Neural progenitor cell (in vitro differentiated cells): ENCODE results near the gene LAMB4.

Experiments used
- EZH2 ChIP-seq: fragments of 200-600 bp; sonication (generic); IDR thresholded peaks from 2 replicates; pipeline ENCODE4 v1.6.1; 2017; ENCODE audit warnings: antibody characterized with exemption, mild to moderate bottlenecking, moderate library complexity
- TF ChIP-seq, protein P1 (sequence below): fragments of 200-600 bp; sonication (generic); IDR thresholded peaks from 2 replicates; pipeline ENCODE4 v1.5.1; 2017; ENCODE audit warnings: antibody characterized with exemption, mild to moderate bottlenecking

GRCh38 chr7:108078691-108079090, 51.5 kb downstream of the LAMB4 start:
- TF ChIP-seq, protein P1, sequence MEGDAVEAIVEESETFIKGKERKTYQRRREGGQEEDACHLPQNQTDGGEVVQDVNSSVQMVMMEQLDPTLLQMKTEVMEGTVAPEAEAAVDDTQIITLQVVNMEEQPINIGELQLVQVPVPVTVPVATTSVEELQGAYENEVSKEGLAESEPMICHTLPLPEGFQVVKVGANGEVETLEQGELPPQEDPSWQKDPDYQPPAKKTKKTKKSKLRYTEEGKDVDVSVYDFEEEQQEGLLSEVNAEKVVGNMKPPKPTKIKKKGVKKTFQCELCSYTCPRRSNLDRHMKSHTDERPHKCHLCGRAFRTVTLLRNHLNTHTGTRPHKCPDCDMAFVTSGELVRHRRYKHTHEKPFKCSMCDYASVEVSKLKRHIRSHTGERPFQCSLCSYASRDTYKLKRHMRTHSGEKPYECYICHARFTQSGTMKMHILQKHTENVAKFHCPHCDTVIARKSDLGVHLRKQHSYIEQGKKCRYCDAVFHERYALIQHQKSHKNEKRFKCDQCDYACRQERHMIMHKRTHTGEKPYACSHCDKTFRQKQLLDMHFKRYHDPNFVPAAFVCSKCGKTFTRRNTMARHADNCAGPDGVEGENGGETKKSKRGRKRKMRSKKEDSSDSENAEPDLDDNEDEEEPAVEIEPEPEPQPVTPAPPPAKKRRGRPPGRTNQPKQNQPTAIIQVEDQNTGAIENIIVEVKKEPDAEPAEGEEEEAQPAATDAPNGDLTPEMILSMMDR, result no peak
- TF ChIP-seq EZH2, result no peak
